GM12878 (cell line): Measurements from ENCODE around the gene UBR3. TPM values are rescaled to one million over a fixed set of nuclear protein-coding genes. Genes with fewer than 3 reads are reported as not detected.
"Not testable (repeated sequence)": the region's sequence is repeated elsewhere in the genome, so short reads cannot be mapped to it uniquely, and the experiment has no call there.

Source experiments
- ATAC-seq: fragments of 200-7000 bp; cut with Tn5 transposase; 3 replicates; pipeline ENCODE4 v1.9.1; 2020; ENCODE audit warnings: mild to moderate bottlenecking, moderate library complexity
- BruUV-seq: library from RNA; stranded (reverse); fragments of 400-500 nt; replicated peaks from 2 replicates; lab custom pipeline; 2021; lab: Mats Ljungman, UMichigan
- CTCF ChIA-PET: fragments of 300-600 bp; sonication (Branson Sonifier 250); formaldehyde crosslinking; extraction: SDS; loops from one replicate; lab custom pipeline; 2021; ENCODE audit warnings: inconsistent platforms; lab: Yijun Ruan, JAX
- POLR2A ChIA-PET: fragments of 350-600 bp; formaldehyde crosslinking; extraction: SDS; loops from one replicate; lab custom pipeline; 2021; ENCODE audit warnings: inconsistent platforms; lab: Charles Lee
- RAD21 ChIA-PET: fragments of 300-600 bp; sonication (Branson Sonifier 250); formaldehyde crosslinking; loops from one replicate; lab custom pipeline; 2023; ENCODE audit warnings: antibody characterized with exemption; ENCODE audit not compliant: unreplicated experiment; lab: Charles Lee
- SMC1A ChIA-PET: fragments of 300-600 bp; sonication (Branson Sonifier 250); formaldehyde crosslinking; loops from one replicate; lab custom pipeline; 2023; ENCODE audit not compliant: unreplicated experiment, uncharacterized antibody; lab: Charles Lee
- DNase-seq: peaks from one replicate; pipeline ENCODE4 v3.0.0-alpha.2; 2011; ENCODE audit warnings: low read depth, low spot score
- FAIRE-seq: peaks from 3 replicates; lab custom pipeline; 2011; peaks lifted over from hg19 to GRCh38; lab: Jason Lieb, UNC
- H2AFZ ChIP-seq: 2 replicates; pipeline ENCODE4 v1.6.0; 2011; ENCODE audit warnings: low read depth, low read length, control low read depth; ENCODE audit not compliant: control insufficient read depth
- H3K27ac ChIP-seq: 2 replicates; pipeline ENCODE4 v1.5.1; 2011; ENCODE audit warnings: control low read depth; ENCODE audit not compliant: control insufficient read depth, insufficient read depth
- H3K27me3 ChIP-seq, 2 experiments: replicated peaks in 1 of 2; 2 replicates each; pipeline versions ENCODE4 v1.6.0 to v1.6.1; 2011; ENCODE audit warnings: low read length in 1 of 2; ENCODE audit not compliant: control insufficient read depth in 2 of 2, insufficient read depth in 2 of 2
- H3K36me3 ChIP-seq, 2 experiments: 2 replicates each; pipeline ENCODE4 v1.5.1; 2011; ENCODE audit warnings: low read length in 1 of 2; ENCODE audit not compliant: control insufficient read depth in 2 of 2, insufficient read depth in 2 of 2
- H3K4me1 ChIP-seq: 2 replicates; pipeline ENCODE4 v1.6.1; 2011; ENCODE audit warnings: mild to moderate bottlenecking, low read length, moderate library complexity, mixed read lengths; ENCODE audit not compliant: control insufficient read depth, insufficient read depth
- H3K4me2 ChIP-seq: 2 replicates; pipeline ENCODE4 v1.6.0; 2011; ENCODE audit warnings: control low read depth; ENCODE audit not compliant: control insufficient read depth, insufficient read depth
- H3K4me3 ChIP-seq: fragments of 200-600 bp; sonication (generic); 2 replicates; pipeline ENCODE4 v1.5.1; 2016
- H3K79me2 ChIP-seq: 2 replicates; pipeline ENCODE4 v1.6.0; 2011; ENCODE audit warnings: low read length; ENCODE audit not compliant: control insufficient read depth, insufficient read depth
- H3K9ac ChIP-seq: 2 replicates; pipeline ENCODE4 v1.8.0; 2011; ENCODE audit warnings: low read length, control low read depth, mixed read lengths; ENCODE audit not compliant: control insufficient read depth, insufficient read depth
- H3K9me3 ChIP-seq: replicated peaks from 3 replicates; pipeline ENCODE4 v1.5.1; 2011; ENCODE audit warnings: mild to moderate bottlenecking, low read length; ENCODE audit not compliant: control insufficient read depth, insufficient read depth
- H4K20me1 ChIP-seq: 2 replicates; pipeline ENCODE4 v1.6.0; 2011; ENCODE audit not compliant: control insufficient read depth, insufficient read depth
- BHLHE40 ChIP-seq, 2 experiments: fragments of 450-650 bp in 1 of 2; IDR thresholded peaks; 2 replicates each; pipeline ENCODE4 v1.6.1; 2011 to 2017; ENCODE audit warnings: low read depth in 2 of 2, borderline replicate concordance in 1 of 2, improper control_type of control experiment in 1 of 2, low read length in 1 of 2, mild to moderate bottlenecking in 1 of 2
- CHD1 ChIP-seq: IDR thresholded peaks from 2 replicates; pipeline ENCODE4 v1.6.1; 2012; ENCODE audit warnings: low read depth, low read length, improper control_type of control experiment
- HDAC2 ChIP-seq: fragments of 200-600 bp; sonication (generic); IDR thresholded peaks from 2 replicates; pipeline ENCODE4 v1.6.1; 2017
- HDAC6 ChIP-seq: fragments of 200-600 bp; sonication (generic); IDR thresholded peaks from one replicate; pipeline ENCODE4 v1.8.0; 2017; ENCODE audit warnings: antibody characterized with exemption; ENCODE audit not compliant: unreplicated experiment
- IKZF2 ChIP-seq, 2 experiments: fragments of 450-650 bp; IDR thresholded peaks; 2 replicates each; pipeline ENCODE4 v1.6.1; 2017; ENCODE audit warnings: mild to moderate bottlenecking in 2 of 2, moderate library complexity in 2 of 2
- MEF2B ChIP-seq: fragments of 450-650 bp; IDR thresholded peaks from 2 replicates; pipeline ENCODE4 v1.6.1; 2018; ENCODE audit warnings: mild to moderate bottlenecking, moderate library complexity; ENCODE audit not compliant: partially characterized antibody, poor library complexity, severe bottlenecking
- NR2F1 ChIP-seq: fragments of 450-650 bp; conservative IDR thresholded peaks from 2 replicates; pipeline ENCODE4 v1.6.1; 2017; ENCODE audit warnings: mild to moderate bottlenecking
- NRF1 ChIP-seq: conservative IDR thresholded peaks from 2 replicates; pipeline ENCODE4 v1.6.1; 2011; ENCODE audit warnings: mild to moderate bottlenecking, low read depth, low read length, improper control_type of control experiment
- POU2F2 ChIP-seq: IDR thresholded peaks from 3 replicates; pipeline ENCODE4 v1.6.1; 2011; ENCODE audit warnings: low read depth, mild to moderate bottlenecking, low read length, borderline replicate concordance
- SPI1 ChIP-seq: IDR thresholded peaks from 2 replicates; pipeline ENCODE4 v1.6.1; 2011; ENCODE audit warnings: low read depth, mild to moderate bottlenecking, low read length, moderate library complexity, borderline replicate concordance; ENCODE audit not compliant: insufficient read depth
- STAT1 ChIP-seq: fragments of 450-650 bp; conservative IDR thresholded peaks from 2 replicates; pipeline ENCODE4 v1.6.1; 2014; ENCODE audit warnings: antibody characterized with exemption, mild to moderate bottlenecking
- ZNF207 ChIP-seq: fragments of 450-650 bp; IDR thresholded peaks from 2 replicates; pipeline ENCODE4 v1.6.1; 2014; ENCODE audit warnings: antibody characterized with exemption, mild to moderate bottlenecking, borderline replicate concordance
- ZNF384 ChIP-seq: IDR thresholded peaks from 2 replicates; pipeline ENCODE4 v1.6.1; 2012; ENCODE audit warnings: low read depth, mild to moderate bottlenecking, low read length, improper control_type of control experiment, borderline replicate concordance
- WGBS: methylation state at CpG from one replicate; pipeline ENCODE4 v1.1.6; 2016; ENCODE audit warnings: low lambda C conversion rate; ENCODE audit not compliant: insufficient replicate concordance, insufficient coverage; ENCODE audit errors: missing lambda C conversion rate; 5-methylcytosine and 5-hydroxymethylcytosine counted together
- in situ Hi-C: fragments of 300-500 bp; cut with MboI; formaldehyde crosslinking; loops from 9 replicates; pipeline ENCODE4 v1.14.3; 2018; ENCODE audit warnings: mixed read lengths
- intact Hi-C: fragments of 100-400 bp; cut with micrococcal nuclease; formaldehyde crosslinking; loops from one replicate; pipeline ENCODE4 v1.14.2; 2022; ENCODE audit not compliant: unreplicated experiment
- polyA plus RNA-seq, 11 experiments: library from polyadenylated mRNA; depleted of rRNA in 4 of 11; unstranded in 6 of 11; stranded (reverse) in 5 of 11; fragments of >200 nt; fragmentation: Nextera tagmentation in 4 of 11; fragmentation: Illumina TruSeq in 1 of 11; extraction: Ambion mirVana in 4 of 11; extraction: Trizol in 1 of 11; gene quantifications; 1 replicate in 1 of 11; 2 replicates in 10 of 11; pipeline versions ENCODE4 v1.2.1 to v1.2.3, GENCODE V29; 2011 to 2016; ENCODE audit warnings: inconsistent platforms in 2 of 11, missing spikeins in 2 of 11, low read depth in 1 of 11
- total RNA-seq, 4 experiments: library from RNA; depleted of rRNA in 3 of 4; stranded (reverse); fragments of >200 nt in 3 of 4; fragmentation: Illumina TruSeq in 1 of 4; extraction: Trizol in 1 of 4; gene quantifications; 2 replicates each; pipeline versions ENCODE4 v1.2.1 to v1.2.3, GENCODE V29; 2013 to 2021
- TF ChIP-seq, protein P1 (sequence below): fragments of 450-650 bp; formaldehyde crosslinking; IDR thresholded peaks from 2 replicates; pipeline ENCODE4 v1.4.0; 2022; ENCODE audit warnings: mild to moderate bottlenecking, moderate library complexity

UBR3 gene
- total and polyA plus RNA-seq, 10 of the 15 experiments (the other 5 are each of a cell fraction or from before 2014, with no cell fraction given), result 3.8 to 22.9 (median 11.2) TPM

DNA sequence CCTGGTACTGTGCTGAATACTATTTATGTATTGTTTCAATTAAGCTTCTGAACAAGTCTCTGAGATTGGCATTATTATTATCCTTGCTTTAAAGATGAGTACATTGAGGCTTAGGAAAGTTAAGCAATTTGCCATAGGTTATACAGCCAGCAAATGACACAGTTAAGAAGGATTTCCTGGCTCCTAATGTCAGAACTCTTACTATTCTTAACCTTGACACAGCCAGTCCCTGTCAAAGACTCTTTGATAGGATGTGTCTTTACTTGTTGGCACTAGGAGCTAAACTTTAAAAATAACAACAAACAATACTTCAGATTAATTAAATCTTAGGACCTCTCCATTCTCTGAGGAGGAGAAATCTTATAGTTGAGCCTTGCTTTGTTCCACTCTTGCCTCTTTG is 70.6 kb downstream of the UBR3 start:
- POLR2A ChIA-PET, result no interaction called here
- CTCF ChIA-PET, result no interaction called here
- DNase-seq, result no peak

DNA sequence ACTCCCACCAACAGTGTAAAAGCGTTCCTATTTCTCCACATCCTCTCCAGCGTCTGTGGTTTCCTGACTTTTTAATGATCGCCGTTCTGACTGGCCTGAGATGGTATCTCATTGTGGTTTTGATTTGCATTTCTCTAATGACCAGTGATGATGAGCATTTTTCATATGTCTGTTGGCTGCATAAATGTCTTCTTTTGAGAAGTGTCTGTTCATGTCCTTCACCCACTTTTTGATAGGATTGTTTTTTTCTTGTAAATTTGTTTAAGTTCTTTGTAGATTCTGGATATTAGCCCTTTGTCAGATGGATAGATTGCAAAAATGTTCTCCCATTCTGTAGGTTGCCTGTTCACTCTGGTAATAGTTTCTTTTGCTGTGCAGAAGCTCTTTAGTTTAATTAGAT is 72.8 kb downstream of the UBR3 start:
- H3K9ac ChIP-seq, DNase-seq, H3K27me3 ChIP-seq, FAIRE-seq, H3K9me3 ChIP-seq, intact Hi-C loops, H4K20me1 ChIP-seq, H3K27ac ChIP-seq, SMC1A ChIA-PET, H2AFZ ChIP-seq, H3K79me2 ChIP-seq, H3K4me3 ChIP-seq, H3K36me3 ChIP-seq, H3K4me2 ChIP-seq, H3K4me1 ChIP-seq, POLR2A ChIA-PET, BruUV-seq, RAD21 ChIA-PET, ATAC-seq: not testable (repeated sequence)
- whole genome bisulfite sequencing, result 17% methylated on average over 4 of the region's 4 CpGs
- CTCF ChIA-PET, result interaction anchor here (0.6 kb wide), 2 partner anchors 47 to 437 kb away, joined by 3 read pairs; no protein-coding TSS in a partner anchor
- in situ Hi-C loops, result loop anchor here (25.0 kb wide), 1 partner anchor 788 kb away; no protein-coding TSS in a partner anchor

More for the DNA sequence above, 70.6 kb downstream of the UBR3 start:
- H3K4me3 ChIP-seq, result no peak overlapping the region
- ATAC-seq (no peak), FAIRE-seq (no peak)
- no peaks in the 10 kb centered on the region; a peak in 2 of 4 replicates for H3K36me3 ChIP-seq
- H3K79me2 ChIP-seq, result no peaks in the 10 kb centered on the region
- TF ChIP-seq ZNF384, result no peak
- no peak for TF ChIP-seq IKZF2 (IDR thresholded peaks at IDR 0.05)
- no peak for TF ChIP-seq STAT1
- no peak for TF ChIP-seq NR2F1
- TF ChIP-seq HDAC2, result no peak
- TF ChIP-seq POU2F2, result no peak
- TF ChIP-seq SPI1, result no peak
- no peak for TF ChIP-seq NRF1
- no peak for TF ChIP-seq CHD1
- no peak for TF ChIP-seq ZNF207
- TF ChIP-seq, protein P1, sequence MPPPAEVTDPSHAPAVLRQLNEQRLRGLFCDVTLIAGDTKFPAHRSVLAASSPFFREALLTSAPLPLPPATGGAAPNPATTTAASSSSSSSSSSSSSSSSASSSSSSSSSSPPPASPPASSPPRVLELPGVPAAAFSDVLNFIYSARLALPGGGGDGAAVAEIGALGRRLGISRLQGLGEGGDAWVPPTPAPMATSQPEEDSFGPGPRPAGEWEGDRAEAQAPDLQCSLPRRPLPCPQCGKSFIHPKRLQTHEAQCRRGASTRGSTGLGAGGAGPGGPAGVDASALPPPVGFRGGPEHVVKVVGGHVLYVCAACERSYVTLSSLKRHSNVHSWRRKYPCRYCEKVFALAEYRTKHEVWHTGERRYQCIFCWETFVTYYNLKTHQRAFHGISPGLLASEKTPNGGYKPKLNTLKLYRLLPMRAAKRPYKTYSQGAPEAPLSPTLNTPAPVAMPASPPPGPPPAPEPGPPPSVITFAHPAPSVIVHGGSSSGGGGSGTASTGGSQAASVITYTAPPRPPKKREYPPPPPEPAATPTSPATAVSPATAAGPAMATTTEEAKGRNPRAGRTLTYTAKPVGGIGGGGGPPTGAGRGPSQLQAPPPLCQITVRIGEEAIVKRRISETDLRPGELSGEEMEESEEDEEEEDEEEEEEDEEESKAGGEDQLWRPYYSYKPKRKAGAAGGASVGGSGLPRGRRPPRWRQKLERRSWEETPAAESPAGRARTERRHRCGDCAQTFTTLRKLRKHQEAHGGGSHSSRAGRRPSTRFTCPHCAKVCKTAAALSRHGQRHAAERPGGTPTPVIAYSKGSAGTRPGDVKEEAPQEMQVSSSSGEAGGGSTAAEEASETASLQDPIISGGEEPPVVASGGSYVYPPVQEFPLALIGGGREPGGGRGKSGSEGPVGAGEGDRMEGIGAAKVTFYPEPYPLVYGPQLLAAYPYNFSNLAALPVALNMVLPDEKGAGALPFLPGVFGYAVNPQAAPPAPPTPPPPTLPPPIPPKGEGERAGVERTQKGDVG (CRISPR knock-in tag), result no peak
- no peak for TF ChIP-seq MEF2B
- no peak for TF ChIP-seq BHLHE40 (IDR thresholded peaks at IDR 0.05; ENCODE audit: borderline replicate concordance in 1 of 2, low read depth in 2 of 2, low read length in 1 of 2)
- TF ChIP-seq HDAC6, result no peak
- RAD21 ChIA-PET, result interaction anchor here (0.7 kb wide), 1 partner anchor 982 kb away, joined by 3 read pairs; no protein-coding TSS in a partner anchor
- H3K9me3 ChIP-seq, result no peaks in the 10 kb centered on the region
- no peak overlapping the region for H3K4me2 ChIP-seq
- intact Hi-C loops, result no loop called here
- no peak overlapping the region for H3K27ac ChIP-seq
- BruUV-seq, result no TSS peak
- no peak overlapping the region for H3K9ac ChIP-seq
- H2AFZ ChIP-seq, result no peak overlapping the region
- in situ Hi-C loops, result no loop called here
- H4K20me1 ChIP-seq, result no peaks in the 10 kb centered on the region
- SMC1A ChIA-PET, result interaction anchor here (0.6 to 1.0 kb wide), 3 partner anchors 64 to 672 kb away, joined by 3 to 4 read pairs (median 3); no protein-coding TSS in a partner anchor
- no peaks in the 10 kb centered on the region for H3K4me1 ChIP-seq
- no peaks in the 10 kb centered on the region for H3K27me3 ChIP-seq
